ENCODE data around the gene LDLRAD4.

LDLRAD4 gene

GRCh38 chr18:13440277-13441248 lies 222.0 kb downstream of the LDLRAD4 start:
- no peak overlapping the region for H3K4me3 ChIP-seq (ENCODE audit: low read depth, low read length)
- no peak for TF ChIP-seq CTCF (IDR thresholded peaks at IDR 0.05; ENCODE audit: low read depth, low read length)

GRCh38 chr18:13441736-13442135 lies 223.2 kb downstream of the LDLRAD4 start:
- no peak overlapping the region for H3K4me3 ChIP-seq (ENCODE audit: low read depth, low read length)
- TF ChIP-seq CTCF (IDR thresholded peaks at IDR 0.05; ENCODE audit: low read depth, low read length) = no peak

GRCh38 chr18:13442451-13442850 lies 223.9 kb downstream of the LDLRAD4 start:
- no peak for TF ChIP-seq CTCF (IDR thresholded peaks at IDR 0.05; ENCODE audit: low read depth, low read length)

GRCh38 chr18:13443552-13443951 lies 225.0 kb downstream of the LDLRAD4 start:
- no peak overlapping the region for H3K4me3 ChIP-seq (ENCODE audit: low read depth, low read length)
- no peak for TF ChIP-seq CTCF (IDR thresholded peaks at IDR 0.05; ENCODE audit: low read depth, low read length)

More at GRCh38 chr18:13442451-13442850, 223.9 kb downstream of the LDLRAD4 start:
- no peak overlapping the region for H3K4me3 ChIP-seq (ENCODE audit: low read depth, low read length)

GRCh38 chr18:13444430-13445240 lies 226.1 kb downstream of the LDLRAD4 start:
- H3K4me3 ChIP-seq (ENCODE audit: low read depth, low read length) = no peak overlapping the region
- TF ChIP-seq CTCF (IDR thresholded peaks at IDR 0.05; ENCODE audit: low read depth, low read length) = no peak

- H3K4me3 ChIP-seq (ENCODE audit: low read depth, low read length) = no peak overlapping the region
- no peak for TF ChIP-seq CTCF (IDR thresholded peaks at IDR 0.05; ENCODE audit: low read depth, low read length)
Observed at GRCh38 chr18:13445241-13445897, 226.8 kb downstream of the LDLRAD4 start.
